Type B pancreatic cell (in vitro differentiated cells): ENCODE results near the gene C5orf46. TPM values are rescaled to one million over a fixed set of nuclear protein-coding genes. Genes with fewer than 3 reads are reported as not detected.

Experiments used
- DNase-seq: peaks from one replicate; pipeline ENCODE4 v3.0.0; 2021; ENCODE audit warnings: mixed read lengths; ENCODE audit not compliant: unreplicated experiment; ENCODE audit errors: extremely low spot score
- H3K27ac Mint-ChIP-seq: 2 replicates; pipeline ENCODE4 v1.8.0; 2021; ENCODE audit warnings: mild to moderate bottlenecking, mixed read lengths
- H3K27me3 Mint-ChIP-seq: 2 replicates; pipeline ENCODE4 v1.8.0; 2021; ENCODE audit warnings: mixed read lengths
- H3K36me3 Mint-ChIP-seq: 2 replicates; pipeline ENCODE4 v1.8.0; 2021; ENCODE audit warnings: mixed read lengths
- H3K4me1 Mint-ChIP-seq: one replicate; pipeline ENCODE4 v1.8.0; 2021; ENCODE audit warnings: mixed read lengths; ENCODE audit not compliant: unreplicated experiment
- H3K4me3 Mint-ChIP-seq: 2 replicates; pipeline ENCODE4 v1.8.0; 2021; ENCODE audit warnings: mild to moderate bottlenecking, mixed read lengths
- H3K9me3 Mint-ChIP-seq: 2 replicates; pipeline ENCODE4 v1.8.0; 2021; ENCODE audit warnings: mixed read lengths
- total RNA-seq: library from RNA; stranded (reverse); gene quantifications from 2 replicates; pipeline ENCODE4 v1.2.1, GENCODE V29; 2021; ENCODE audit warnings: low replicate concordance
- TF ChIP-seq, protein P1 (sequence below): fragments of 200-600 bp; sonication (generic); conservative IDR thresholded peaks from 2 replicates; pipeline ENCODE4 v1.5.0; 2021; ENCODE audit warnings: antibody characterized with exemption, mild to moderate bottlenecking

C5orf46 gene
- total RNA-seq, 1 donor from 2014 or later: not detected

DNA sequence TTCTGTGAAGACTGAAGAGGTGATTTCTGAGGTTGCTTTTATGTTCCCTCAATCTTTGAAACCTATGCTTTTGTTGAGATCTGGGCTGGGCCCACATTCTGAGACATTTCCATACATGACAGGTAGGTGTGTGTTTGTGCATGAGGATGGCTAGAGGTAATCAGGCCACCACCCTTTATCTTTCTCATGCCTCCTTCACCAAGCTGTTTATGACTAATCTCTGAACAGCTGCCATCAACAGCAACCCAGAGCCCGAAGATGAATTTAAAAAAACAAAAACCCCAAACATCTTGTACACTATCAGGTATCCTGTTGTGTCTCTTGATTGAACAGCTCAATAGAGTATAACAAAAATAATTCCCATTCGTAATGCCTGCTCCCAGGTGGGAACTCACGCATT lies 12.6 kb upstream of the C5orf46 start:
- H3K27ac Mint-ChIP-seq: no peak overlapping the region
- H3K9me3 Mint-ChIP-seq: no peaks in the 10 kb centered on the region

DNA sequence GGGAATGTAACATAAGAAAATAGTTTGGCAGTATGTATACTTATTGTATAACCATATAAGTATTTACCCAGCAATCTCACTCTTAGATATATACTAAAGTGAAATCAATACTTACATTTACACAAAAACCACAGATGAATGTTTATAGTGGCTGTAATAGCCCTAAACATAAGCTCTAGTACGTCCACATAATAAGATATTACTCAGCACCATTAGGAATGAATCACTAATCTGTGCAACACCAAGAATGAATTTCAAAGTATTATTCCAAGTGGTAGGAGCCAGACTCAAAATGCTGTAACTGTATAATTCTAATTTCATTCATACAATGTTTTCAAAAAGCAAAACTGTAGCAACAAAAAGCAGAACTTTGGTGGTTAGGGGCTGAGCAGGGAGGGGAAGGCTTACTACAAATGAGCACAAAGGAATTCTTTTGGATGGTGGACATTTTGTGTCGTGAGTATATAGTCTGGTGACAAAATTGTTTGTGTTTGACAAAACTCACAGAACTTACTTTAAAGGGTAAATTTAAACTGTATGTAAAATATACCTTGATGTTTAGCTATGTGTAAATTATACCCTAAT lies 11.9 kb upstream of the C5orf46 start:
- no peak overlapping the region for H3K4me3 Mint-ChIP-seq
- H3K4me1 Mint-ChIP-seq: no peaks in the 10 kb centered on the region
- H3K9me3 Mint-ChIP-seq: no peaks in the 10 kb centered on the region
- H3K27me3 Mint-ChIP-seq: no peaks in the 10 kb centered on the region
- no peaks in the 10 kb centered on the region for H3K36me3 Mint-ChIP-seq
- no peak overlapping the region for H3K27ac Mint-ChIP-seq
- TF ChIP-seq, protein P1, sequence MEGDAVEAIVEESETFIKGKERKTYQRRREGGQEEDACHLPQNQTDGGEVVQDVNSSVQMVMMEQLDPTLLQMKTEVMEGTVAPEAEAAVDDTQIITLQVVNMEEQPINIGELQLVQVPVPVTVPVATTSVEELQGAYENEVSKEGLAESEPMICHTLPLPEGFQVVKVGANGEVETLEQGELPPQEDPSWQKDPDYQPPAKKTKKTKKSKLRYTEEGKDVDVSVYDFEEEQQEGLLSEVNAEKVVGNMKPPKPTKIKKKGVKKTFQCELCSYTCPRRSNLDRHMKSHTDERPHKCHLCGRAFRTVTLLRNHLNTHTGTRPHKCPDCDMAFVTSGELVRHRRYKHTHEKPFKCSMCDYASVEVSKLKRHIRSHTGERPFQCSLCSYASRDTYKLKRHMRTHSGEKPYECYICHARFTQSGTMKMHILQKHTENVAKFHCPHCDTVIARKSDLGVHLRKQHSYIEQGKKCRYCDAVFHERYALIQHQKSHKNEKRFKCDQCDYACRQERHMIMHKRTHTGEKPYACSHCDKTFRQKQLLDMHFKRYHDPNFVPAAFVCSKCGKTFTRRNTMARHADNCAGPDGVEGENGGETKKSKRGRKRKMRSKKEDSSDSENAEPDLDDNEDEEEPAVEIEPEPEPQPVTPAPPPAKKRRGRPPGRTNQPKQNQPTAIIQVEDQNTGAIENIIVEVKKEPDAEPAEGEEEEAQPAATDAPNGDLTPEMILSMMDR: no peak
- no peak for DNase-seq

More for the DNA sequence above, 12.6 kb upstream of the C5orf46 start:
- no peaks in the 10 kb centered on the region for H3K4me1 Mint-ChIP-seq
- TF ChIP-seq, protein P1: no peak
- H3K4me3 Mint-ChIP-seq: no peak overlapping the region
- no peak for DNase-seq
- H3K36me3 Mint-ChIP-seq: no peaks in the 10 kb centered on the region
- H3K27me3 Mint-ChIP-seq: no peaks in the 10 kb centered on the region

DNA sequence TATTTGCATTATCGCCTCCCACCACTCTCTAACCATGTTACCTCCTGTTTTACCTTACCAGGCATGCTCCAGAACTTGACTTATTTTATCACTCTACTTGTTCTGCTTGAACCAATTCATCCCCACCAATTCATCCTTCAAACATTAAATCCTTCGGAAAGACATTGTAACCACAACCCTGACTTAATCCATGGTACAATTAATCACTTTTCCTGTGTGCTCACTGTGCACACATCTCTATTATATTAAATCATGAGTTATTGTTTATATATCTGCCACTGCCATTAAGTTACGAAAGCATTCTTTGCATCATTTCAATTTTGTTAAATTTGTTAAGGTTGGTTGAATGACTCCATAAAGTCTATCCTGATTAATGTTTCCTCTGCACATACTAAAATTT lies 7.4 kb upstream of the C5orf46 start:
- Mint-ChIP-seq H3K27ac (no peak overlapping the region), H3K27me3 (peaks cover 3% of the 10 kb centered on the region), H3K9me3 (no peaks in the 10 kb centered on the region), H3K4me1 (no peaks in the 10 kb centered on the region), H3K4me3 (no peak overlapping the region), H3K36me3 (no peaks in the 10 kb centered on the region)
- TF ChIP-seq, protein P1: no peak
- DNase-seq: no peak

DNA sequence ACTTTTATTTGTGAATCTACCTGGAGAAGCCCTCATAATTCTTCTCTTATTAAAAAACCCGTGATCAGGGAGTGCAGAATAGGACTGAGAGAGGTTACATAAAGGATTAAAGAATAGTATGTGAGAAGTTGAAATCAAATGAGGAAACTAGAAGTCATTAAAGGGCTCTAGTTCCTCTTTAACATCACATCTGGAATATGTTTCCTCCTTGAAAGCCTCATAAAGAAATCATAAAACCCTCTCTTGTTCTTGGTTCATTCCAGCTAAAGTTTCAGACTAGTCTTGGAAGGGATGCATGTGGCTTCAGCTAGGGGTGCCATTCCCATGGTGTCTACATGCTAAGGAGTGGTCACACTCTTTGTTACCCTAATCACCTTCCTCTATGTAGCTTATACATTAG lies 5.7 kb upstream of the C5orf46 start:
- no peak overlapping the region for H3K27ac Mint-ChIP-seq
- TF ChIP-seq, protein P1: no peak
- no peaks in the 10 kb centered on the region for H3K4me1 Mint-ChIP-seq
- no peak for DNase-seq
- no peak overlapping the region for H3K4me3 Mint-ChIP-seq
- H3K27me3 Mint-ChIP-seq: peaks cover 3% of the 10 kb centered on the region
- H3K9me3 Mint-ChIP-seq: no peaks in the 10 kb centered on the region
- no peaks in the 10 kb centered on the region for H3K36me3 Mint-ChIP-seq

DNA sequence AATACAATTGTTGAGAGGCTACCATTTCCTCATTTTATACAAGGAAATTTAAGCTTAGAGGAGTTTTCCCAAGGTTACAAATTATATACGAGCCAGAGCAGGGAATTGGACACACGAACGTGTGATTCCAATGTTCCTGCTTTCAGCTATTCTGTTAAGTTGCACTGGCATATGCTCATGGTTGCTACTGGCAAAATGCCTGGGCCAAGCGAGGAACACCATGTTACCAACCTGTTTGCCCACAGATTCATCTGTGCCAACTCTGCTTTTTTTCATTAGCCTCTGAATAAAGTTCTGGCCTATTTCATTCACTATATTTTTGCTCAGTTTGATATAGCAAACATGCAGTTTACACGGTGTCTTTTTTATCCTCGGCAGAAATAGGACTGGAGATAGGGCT lies 5.1 kb upstream of the C5orf46 start:
- peaks cover 3% of the 10 kb centered on the region for H3K27me3 Mint-ChIP-seq
- H3K9me3 Mint-ChIP-seq: no peaks in the 10 kb centered on the region
- H3K36me3 Mint-ChIP-seq: no peaks in the 10 kb centered on the region
- H3K4me1 Mint-ChIP-seq: no peaks in the 10 kb centered on the region
- H3K4me3 Mint-ChIP-seq: no peak overlapping the region
- no peak for DNase-seq
- no peak overlapping the region for H3K27ac Mint-ChIP-seq
- TF ChIP-seq, protein P1: no peak

DNA sequence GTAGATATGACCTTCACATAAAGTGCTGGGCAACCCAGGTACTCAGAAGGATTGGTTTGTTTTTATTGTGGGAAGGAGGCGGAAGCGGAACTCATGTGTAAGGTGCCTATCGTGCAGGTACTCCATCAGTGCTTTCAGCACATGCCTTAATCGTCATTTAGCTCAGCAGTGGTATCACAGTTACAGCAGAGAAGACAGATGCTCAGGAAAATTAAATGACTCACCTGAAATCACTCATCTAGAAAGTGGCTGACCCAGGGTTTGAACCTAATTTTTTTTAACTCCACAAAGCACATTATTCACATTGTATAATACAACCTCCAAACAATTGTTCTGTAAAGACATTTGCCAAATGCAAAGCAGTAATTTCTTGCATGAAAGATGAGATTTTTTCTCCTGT lies 2.2 kb downstream of the C5orf46 start:
- no peak overlapping the region for H3K4me3 Mint-ChIP-seq
- TF ChIP-seq, protein P1: no peak
- DNase-seq: no peak
- no peaks in the 10 kb centered on the region for H3K4me1 Mint-ChIP-seq
- no peaks in the 10 kb centered on the region for H3K9me3 Mint-ChIP-seq
- peak overlapping the region; percentile 35 for H3K27ac Mint-ChIP-seq
- no peaks in the 10 kb centered on the region for H3K27me3 Mint-ChIP-seq
- H3K36me3 Mint-ChIP-seq: no peaks in the 10 kb centered on the region
